TTC549 (cell line): ENCODE results near the gene TP53RK.

Experiments used
- FAIRE-seq: peaks from 2 replicates; lab custom pipeline; 2012; peaks lifted over from hg19 to GRCh38; lab: Jason Lieb, UNC

The TP53RK gene

DNA sequence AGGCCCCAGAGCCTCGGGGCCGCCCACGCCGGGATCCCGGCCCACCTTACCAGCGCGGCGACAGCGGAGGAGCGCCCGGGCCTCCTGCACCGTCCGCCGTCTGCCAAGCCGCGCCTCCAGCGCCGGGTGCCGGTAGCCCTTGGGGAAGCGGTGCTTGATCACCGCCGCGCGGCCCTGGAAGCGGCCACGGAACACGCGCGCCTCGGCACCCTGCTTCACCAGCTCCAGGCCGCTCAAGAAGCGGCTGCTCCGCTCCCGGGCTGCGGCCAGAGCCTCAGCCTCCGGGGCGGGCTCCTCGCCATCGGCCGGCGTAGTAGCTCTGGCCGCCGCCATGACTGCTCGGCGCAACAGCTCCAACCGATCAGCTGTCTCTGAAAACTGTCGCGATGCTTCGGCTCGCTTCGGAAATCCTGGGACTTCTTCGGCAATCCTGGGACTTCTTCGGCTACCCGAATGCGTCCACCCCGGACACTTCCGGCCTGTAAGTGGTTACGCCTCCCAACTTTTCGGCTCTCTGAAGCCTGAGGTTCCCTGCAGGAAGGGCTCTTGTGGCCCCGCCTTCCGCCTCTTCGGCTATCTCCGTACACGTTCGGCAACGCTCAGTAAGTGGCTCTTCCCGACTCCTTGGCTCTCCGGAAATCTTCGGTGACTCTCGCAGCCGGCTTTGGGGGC, at the start of gene TP53RK:
Gene TP53RK (minus strand): TSS at position 363 of the 672 bp plus-strand sequence. CDS start 30 bp downstream, at position 333.
- peak; percentile 98 for FAIRE-seq

DNA sequence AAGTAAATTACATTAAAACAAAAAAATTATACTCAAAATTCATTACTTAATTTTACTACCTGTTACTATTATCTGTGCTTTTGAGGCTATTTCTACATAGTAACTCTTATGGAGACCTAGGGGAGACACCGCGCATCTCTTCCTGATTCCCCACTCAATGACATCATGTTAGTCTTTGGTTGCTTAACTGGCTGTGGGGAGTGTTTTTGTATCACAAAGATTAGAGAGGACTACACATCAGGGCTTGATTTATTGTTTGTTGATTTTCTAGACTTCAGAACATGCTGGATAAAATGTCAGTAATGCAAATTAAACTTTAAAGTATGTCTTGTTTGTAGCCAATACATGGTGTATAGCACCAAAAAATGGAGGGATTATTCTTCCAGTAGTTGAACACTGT, 46.2 kb upstream of the TP53RK start:
- FAIRE-seq = no peak

DNA sequence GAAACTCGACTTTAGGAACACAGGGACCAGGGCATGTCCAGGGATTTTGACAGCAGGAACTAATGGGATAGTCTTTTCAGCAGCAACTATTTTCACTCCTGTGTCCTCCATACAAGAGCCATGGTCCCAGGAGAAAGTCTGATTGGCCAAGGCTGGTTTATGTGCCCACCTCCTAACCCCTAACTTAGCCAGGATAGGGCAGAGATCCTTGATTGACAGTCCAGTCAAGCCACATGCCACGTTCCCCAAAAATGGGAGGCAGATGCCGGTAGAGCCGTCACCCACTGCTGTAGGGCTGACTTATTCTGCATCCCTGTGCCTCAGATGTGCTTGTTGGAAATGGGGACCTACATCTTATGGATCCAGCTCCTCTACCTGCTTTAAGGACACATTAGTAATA, 42.5 kb upstream of the TP53RK start:
- no peak for FAIRE-seq

DNA sequence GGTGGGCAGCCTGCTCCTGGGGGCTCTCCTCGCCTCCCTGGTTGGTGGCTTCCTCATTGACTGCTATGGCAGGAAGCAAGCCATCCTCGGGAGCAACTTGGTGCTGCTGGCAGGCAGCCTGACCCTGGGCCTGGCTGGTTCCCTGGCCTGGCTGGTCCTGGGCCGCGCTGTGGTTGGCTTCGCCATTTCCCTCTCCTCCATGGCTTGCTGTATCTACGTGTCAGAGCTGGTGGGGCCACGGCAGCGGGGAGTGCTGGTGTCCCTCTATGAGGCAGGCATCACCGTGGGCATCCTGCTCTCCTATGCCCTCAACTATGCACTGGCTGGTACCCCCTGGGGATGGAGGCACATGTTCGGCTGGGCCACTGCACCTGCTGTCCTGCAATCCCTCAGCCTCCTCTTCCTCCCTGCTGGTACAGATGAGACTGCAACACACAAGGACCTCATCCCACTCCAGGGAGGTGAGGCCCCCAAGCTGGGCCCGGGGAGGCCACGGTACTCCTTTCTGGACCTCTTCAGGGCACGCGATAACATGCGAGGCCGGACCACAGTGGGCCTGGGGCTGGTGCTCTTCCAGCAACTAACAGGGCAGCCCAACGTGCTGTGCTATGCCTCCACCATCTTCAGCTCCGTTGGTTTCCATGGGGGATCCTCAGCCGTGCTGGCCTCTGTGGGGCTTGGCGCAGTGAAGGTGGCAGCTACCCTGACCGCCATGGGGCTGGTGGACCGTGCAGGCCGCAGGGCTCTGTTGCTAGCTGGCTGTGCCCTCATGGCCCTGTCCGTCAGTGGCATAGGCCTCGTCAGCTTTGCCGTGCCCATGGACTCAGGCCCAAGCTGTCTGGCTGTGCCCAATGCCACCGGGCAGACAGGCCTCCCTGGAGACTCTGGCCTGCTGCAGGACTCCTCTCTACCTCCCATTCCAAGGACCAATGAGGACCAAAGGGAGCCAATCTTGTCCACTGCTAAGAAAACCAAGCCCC, 36.2 kb upstream of the TP53RK start:
- no peak for FAIRE-seq

DNA sequence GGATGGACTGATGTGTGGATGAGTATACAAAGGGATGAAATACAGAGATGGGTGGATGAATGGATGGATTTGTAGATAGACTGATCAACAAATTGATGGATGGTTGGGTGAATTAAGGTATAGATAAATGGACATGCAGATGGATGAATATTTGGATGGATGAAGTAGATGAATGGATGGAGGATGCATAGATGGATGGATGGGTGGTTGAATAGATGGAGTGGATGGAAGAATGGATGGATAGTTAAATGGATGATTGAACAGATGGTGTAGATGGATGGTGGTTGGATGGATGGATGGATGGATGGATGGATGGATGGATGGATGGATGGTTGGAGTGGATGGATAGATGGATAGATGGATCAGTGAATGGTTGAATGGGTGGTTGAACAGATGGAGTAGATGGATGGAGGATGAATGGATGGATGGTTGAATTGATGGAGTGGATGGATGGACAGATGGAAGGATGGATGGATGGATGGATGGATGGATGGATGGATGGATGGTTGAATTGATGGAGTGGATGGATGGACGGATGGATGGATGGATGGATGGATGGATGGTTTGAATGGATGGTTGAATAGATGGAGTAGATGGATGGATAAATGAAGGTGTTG, 35.2 kb upstream of the TP53RK start:
- FAIRE-seq = no peak

DNA sequence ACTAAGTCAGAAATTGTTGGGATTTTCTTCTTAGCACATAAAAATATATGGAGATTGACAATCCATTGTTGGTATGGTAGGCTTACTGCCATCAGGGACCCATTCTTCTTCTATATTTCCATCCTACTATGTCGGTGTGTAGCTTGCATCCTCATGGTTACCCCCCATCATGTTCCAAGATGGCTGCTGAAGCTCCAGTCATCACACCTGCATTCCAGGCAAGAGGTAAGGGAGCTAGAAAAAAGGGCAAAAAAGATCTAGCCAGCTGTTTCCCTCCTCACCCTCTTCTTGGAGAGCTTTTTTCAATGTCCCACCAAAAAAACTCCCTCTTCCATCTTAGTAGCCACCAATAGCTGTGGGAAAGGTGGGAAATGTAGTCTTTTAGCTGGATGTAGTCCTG, 33.8 kb upstream of the TP53RK start:
- FAIRE-seq = no peak

DNA sequence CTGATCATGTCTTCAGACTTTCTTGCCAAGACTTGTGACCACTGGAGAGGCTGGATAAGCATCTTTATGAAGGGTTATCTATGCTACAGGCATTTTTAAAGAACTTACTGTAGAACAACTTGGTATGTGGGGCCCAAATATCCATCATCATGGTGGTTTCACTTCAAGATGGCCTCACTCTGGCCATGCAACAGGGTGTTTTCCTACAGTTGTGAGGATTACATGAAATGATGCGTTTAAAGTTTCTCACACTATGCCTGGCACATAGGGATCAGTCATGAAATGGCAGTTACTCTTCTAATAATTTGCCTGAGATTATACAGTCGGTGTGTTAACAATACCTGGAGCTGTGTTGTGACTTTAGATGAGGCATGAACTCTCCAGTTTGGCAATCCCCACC, 33.2 kb upstream of the TP53RK start:
- no peak for FAIRE-seq

DNA sequence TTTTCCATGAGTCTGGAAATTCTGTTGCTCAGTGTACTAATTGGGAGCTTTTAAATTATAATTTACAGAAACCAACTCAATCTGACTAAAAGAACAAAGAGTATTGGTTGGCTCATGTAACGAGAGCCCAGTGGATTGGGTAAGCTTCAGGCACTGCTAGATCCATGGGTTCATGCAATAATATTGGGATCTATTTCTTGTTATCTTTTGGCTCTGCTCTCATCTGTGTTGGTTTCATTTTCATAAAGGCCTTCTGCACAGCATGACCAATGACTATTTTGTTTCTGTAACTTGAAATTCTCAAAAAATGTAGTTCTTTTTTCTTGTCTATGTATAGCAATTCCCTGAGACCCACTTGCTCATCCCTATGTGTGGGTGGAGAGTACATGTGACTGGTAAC, 32.2 kb upstream of the TP53RK start:
- no peak for FAIRE-seq

DNA sequence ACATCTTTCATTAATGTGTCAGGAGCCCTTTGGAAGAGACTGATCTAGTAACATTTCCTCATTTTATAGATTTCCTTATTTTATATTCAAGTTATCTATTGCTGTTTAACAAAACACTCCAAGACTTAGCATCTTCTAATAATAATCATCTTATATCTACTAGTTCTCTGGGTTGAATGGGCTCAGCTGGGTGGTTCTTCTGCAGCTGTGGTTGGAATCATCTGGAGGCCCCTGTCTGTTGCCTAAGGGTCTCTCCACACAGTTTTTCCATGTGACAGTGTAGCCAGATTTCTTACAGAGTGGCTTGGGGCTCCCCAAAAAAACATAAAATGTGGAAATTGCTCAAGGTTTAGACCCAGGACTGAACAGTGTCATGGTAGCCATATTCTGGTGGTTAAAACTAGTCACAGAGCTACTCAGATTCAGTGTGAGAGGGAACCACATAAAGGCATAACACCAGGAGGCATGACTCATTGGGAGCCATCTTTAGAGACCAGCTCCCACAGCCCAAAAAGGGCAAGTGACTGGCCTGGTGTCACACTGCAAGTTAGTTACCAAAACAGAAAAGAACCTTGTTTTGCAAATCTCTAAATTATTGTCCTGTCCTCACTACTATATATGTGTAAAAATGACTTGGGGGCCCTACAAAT, 31.7 kb upstream of the TP53RK start:
- no peak for FAIRE-seq

DNA sequence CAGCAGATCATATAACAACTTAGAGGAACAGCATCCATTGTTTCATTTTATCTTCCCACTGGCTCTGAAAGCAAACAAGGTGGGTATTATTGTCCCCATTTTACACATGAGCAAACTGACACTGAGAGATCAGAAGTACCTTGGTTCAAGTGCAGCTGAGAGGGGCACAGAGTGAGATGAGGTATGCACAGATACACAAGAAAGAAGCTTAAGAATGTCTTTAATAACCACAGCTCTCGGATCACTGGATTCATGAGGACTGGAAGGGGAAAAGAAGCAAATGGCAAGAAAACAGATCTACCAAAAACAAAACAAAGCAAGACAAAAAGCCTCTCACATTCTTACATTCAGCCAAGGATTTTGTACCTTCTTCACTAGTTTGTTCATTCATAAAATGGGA, 30.8 kb upstream of the TP53RK start:
- no peak for FAIRE-seq

DNA sequence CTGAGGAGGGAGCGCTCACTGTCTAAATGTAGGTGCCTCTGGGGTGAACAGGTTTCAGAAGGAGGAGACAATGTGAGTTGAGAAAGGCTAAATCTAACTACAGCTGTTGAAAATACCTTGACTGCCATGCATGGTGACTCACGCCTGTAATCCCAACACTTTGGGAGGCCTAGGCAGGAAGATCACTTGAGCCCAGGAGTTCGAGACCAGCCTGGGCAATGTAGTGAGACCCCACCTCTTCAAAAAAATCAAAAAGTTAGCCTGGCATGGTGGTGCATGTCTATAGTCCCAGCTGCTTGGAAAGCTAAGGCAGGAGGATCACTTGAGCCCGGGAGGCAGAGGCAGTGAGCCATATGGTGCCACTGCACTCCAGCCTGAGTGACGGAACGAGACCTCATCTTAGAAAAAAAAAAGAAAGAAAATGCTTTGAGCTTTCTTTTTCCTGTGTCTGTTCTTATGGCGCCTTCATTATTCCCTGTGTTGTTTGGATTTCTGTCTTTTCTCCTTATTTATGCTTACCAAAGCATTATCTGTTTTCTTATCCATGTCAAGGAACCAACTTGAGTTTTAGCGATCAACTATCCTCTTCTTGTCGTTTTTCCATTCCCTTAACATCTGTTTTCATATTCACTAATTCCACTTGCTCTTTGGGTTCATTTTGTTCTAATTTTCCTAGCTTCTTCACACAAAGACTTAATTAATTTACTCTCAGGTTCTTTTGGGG, 28.7 kb upstream of the TP53RK start:
- no peak for FAIRE-seq

DNA sequence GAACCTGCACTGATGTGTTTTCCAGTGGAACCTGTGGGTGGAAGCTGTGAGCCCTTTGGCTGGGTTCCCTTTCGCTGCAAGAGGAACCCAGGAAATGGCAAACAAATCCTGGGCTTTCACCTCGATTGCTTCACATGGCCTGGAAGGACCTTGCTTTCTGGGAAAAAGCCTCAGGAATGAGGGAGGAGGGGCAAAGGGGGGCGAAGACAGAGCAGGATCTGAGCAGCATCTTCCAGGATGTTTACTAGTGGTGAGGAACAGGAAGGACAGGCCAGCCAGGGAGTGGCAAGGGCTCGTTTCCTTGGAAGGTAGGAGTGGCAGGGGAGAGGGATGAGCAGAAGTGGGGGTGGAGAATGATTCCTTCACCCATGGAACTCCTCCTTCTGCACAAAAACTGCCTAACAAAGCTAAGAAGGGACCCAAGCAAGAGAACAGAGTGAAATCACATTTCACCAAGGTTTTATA, 26.1 kb upstream of the TP53RK start:
- no peak for FAIRE-seq

DNA sequence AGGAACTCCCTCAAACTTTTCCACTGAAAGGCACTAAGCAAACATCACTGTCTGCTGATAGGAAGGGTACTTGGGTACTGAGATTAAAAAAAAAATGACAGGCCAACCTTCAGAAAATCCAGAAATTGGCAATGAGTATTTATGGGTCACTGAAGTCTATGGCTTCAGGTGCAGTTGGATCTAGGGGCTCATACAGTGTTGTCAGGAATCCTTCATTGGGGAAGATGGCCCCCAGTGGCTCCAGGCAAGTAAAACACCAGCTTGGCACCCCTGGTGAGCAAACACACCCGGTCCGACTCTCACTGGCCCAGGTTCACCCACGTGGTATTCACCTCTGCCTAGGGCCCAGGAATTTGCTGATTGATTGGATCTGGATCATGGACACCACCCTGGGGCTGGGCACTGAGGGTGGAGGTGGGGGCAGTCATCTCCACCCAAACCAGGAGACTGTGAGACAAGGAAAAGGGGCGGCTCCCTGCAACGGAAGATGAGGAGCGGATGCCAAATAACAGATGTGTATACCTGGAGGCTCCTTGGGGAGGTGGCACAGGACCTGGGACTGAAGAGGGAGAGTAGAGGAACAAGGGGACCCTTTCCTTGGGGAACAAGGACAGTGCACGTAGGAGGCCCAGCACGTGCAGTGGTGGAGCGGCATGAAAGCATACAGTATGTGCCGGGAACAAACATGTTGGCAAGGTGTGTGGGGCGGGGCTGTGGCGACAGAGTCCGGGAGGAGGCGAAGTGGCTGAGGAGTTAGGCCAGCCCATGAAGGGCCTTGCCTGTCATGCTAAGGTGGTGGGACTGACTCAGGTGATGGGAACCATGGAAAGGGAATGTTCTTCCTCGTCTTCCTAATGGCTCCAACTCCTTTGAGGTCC, 25.0 kb upstream of the TP53RK start:
- FAIRE-seq = no peak

DNA sequence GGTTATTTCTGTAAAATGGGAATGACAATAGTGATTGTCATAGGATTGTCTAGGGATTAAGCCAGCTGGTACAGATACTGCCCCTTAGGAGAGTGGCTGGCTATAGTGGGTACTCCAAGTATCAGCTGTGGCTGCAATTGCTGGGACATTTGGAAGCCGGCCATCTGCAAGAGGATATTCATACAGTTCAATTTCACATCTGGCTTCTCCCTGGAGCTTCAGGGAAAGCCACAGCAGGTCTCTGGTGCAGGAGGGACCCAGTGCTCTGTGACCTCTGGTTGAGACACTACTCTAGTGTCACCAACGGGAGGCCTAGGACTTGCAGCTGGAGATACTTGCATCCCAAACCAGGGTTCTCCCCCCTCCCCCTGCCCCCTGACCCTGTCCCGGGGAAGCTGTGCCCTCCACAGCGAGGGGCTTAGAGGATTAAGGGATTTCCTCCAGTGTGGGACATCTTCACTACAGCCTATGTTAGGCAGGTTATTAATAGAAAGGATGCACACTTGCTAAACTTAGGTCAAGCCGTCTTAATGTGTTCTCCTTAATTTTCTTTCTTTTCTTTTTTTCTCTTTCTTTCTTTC, 22.9 kb upstream of the TP53RK start:
- FAIRE-seq = no peak

DNA sequence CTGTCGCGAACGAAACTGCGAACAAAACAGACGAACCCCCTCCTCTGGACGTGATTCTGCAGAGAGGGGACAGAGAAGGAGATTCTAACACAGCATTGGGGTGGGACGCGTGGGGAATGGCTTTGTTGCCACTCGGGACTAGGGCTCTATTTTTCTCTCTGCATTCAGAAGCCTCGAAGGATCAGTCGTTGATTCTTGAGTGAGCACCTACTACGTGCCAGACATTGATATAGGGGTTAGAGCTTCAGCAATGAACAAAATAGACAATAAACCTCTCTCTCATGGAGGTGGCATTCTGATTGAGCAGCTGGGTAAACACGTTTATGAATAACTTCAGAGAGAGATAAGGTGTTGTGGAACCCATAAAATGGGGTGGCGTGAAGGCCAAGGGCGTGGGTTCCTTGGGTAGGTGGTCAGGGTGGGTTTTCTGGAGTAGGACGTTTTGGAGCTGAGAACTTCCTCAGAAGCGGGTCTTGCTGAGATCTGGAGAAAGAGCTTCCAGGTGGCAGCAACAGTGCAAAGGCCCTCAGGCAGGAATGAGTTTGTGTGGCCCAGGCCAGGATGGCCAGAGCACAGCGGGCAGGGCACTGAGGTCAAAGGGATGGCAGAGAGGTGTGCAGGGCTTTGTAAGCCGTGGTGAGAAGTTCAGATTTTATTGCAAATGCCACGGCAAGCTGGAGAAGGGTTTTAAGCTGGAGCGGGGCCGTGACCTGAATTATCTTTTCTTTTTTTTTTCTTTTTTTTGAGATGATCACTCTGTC, 21.1 kb upstream of the TP53RK start:
- no peak for FAIRE-seq

DNA sequence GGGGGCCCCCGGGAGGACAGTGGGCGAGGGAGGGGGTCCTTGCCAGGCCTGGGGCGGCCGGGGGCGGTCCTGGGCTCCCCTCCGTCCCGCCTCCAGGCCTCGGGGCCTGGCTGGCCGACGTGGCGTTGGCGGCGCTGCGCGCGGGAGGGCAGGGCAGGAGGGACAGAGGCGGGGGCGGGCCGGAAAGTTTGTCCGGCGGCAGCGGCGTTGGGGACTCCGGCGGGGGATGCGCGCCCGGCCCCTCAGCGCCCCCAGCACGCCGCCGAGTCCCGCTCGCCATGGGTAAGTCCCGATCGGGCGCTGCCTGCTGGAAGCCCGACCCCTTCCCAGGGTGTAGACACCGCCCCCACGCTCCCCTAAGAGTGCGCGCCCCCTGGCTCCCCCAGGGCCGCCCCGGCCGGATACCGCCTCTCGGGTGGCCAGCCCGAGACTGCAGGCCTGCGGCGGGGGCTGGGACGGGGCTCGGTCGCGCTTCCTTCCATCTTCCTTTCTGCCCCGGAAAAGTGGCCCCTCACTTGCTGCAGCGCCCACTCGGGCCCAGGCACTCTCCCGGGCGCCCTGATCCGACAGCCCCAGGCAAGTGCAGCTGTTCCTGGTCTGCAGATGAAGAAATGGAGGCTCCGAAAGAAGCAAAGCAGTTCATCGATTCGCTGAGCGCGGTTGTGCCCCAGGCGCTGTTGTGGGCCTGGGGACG, 20.4 kb upstream of the TP53RK start, which contains the start of gene SLC2A10:
Gene SLC2A10 (plus strand): TSS at position 191 of the 694 bp plus-strand sequence. CDS start 88 bp downstream, at position 279.
- no peak for FAIRE-seq

DNA sequence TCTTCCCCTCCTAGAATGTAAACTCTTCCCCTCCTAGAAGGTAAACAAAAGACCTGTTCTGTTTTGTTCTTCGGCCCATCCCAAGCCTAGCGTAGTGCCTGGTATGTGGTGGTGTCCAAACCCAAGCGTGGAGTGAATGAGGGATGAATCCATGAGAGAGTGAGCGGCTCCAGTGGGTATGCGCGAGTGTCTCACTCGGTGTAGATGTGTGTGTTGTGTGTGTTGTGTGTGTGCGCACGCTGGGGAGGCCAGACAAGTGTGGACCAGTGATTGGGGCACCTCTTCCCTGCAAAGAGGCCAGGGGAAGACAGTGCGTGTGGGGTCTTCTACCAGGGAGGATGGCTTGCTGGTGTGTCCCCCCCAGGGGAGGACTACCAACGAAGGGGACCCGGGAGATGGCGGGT, 19.8 kb upstream of the TP53RK start:
- FAIRE-seq = no peak

DNA sequence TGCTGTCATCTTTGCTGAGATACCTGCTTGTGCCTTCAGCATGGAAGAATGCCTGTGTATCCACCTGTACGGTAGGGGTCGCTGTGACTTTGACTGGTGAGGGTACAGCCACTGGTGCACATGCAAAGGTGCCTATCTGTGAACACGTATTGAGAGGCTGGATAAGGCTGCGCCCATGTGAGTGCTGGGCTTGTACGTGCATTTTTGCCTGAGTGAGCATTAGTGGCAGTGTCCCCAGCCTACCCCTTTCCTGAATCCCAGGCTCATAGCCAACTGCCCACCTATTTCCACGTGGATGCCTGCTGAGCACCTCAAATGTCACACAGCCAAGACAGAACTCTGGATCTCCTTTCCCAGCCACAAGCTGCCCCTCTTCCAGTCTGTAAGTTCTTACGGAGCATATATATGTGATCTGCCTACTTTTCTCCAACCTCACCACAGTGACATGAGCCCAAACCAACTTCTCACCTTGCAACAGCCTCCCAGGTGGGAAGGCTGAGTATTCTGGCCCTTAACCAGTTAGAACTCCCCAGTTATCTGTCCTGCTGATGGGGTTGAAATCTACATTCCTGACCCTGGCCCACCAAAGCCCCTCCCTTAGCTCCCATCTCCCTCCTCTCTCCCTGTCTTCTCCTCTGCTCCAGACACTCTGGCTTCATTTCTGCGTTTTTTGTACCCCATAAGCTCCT, 19.1 kb upstream of the TP53RK start:
- no peak for FAIRE-seq
